ENCODE measurements around the gene XPO6.

The XPO6 gene

DNA sequence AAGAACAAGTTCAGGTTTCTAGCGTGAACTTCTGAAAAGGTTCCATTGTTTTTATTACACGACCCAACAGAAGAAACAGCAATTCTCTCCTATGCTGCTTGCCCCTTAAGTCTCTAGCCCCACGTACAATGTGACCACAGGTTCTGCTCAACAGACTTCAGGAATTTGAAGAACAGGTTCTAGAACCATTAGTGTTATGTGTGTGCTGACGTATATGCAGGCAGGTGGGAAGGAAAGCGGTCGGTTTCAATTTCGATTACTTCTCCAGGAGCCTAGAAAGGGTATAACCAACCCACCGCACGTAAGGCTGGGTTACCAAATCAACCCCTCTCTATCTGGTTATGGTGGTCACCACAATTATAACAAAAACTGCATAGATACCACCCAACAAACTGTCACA, 39.4 kb downstream of the XPO6 start:
- no peak for DNase-seq (ENCODE audit: low read depth in 1 of 2, low spot score in 1 of 2)
- Histone ChIP-seq H3K4me3 (replicated peaks; ENCODE audit: insufficient read depth, low read length) (no peak overlapping the region), H3K27ac (replicated peaks) (no peak overlapping the region), H3K27me3 (ENCODE audit: insufficient read depth, poor library complexity, severe bottlenecking) (no peaks in the 10 kb centered on the region)
- no peak for TF ChIP-seq SPI1 (IDR thresholded peaks at IDR 0.05; ENCODE audit: borderline replicate concordance, low read depth)
- TF ChIP-seq POLR2AphosphoS5 (IDR thresholded peaks at IDR 0.05; ENCODE audit: low read depth): no peak

DNA sequence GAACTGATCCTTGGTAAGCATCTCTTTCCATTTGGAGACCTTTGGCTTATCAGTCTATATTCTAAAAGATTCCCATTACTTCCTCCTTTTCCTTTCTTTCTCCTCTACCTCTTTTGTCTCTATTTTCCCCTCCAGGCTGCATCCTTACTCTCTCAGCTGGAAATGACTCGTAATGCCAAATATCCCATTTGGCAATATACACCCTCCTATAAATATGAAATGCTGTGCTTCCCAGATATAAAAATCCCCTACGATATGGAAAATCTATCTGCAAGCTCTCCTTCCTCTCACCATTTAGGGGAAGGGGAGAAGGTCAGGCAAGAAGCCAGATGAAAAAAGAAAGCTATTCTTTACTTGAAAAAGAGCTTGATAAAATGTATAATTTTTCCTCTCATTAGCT, 39.9 kb downstream of the XPO6 start:
- no peak overlapping the region for H3K4me3 ChIP-seq (replicated peaks; ENCODE audit: insufficient read depth, low read length)
- DNase-seq (ENCODE audit: low read depth in 1 of 2, low spot score in 1 of 2): no peak
- no peak for TF ChIP-seq GABPA (IDR thresholded peaks at IDR 0.05; ENCODE audit: low read depth)
- no peak for TF ChIP-seq SPI1 (IDR thresholded peaks at IDR 0.05; ENCODE audit: borderline replicate concordance, low read depth)
- no peak for TF ChIP-seq POLR2AphosphoS5 (IDR thresholded peaks at IDR 0.05; ENCODE audit: low read depth)
- TF ChIP-seq, protein P1, sequence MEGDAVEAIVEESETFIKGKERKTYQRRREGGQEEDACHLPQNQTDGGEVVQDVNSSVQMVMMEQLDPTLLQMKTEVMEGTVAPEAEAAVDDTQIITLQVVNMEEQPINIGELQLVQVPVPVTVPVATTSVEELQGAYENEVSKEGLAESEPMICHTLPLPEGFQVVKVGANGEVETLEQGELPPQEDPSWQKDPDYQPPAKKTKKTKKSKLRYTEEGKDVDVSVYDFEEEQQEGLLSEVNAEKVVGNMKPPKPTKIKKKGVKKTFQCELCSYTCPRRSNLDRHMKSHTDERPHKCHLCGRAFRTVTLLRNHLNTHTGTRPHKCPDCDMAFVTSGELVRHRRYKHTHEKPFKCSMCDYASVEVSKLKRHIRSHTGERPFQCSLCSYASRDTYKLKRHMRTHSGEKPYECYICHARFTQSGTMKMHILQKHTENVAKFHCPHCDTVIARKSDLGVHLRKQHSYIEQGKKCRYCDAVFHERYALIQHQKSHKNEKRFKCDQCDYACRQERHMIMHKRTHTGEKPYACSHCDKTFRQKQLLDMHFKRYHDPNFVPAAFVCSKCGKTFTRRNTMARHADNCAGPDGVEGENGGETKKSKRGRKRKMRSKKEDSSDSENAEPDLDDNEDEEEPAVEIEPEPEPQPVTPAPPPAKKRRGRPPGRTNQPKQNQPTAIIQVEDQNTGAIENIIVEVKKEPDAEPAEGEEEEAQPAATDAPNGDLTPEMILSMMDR (IDR thresholded peaks at IDR 0.05; ENCODE audit: insufficient read depth, low read length): no peak
- TF ChIP-seq, protein P2, sequence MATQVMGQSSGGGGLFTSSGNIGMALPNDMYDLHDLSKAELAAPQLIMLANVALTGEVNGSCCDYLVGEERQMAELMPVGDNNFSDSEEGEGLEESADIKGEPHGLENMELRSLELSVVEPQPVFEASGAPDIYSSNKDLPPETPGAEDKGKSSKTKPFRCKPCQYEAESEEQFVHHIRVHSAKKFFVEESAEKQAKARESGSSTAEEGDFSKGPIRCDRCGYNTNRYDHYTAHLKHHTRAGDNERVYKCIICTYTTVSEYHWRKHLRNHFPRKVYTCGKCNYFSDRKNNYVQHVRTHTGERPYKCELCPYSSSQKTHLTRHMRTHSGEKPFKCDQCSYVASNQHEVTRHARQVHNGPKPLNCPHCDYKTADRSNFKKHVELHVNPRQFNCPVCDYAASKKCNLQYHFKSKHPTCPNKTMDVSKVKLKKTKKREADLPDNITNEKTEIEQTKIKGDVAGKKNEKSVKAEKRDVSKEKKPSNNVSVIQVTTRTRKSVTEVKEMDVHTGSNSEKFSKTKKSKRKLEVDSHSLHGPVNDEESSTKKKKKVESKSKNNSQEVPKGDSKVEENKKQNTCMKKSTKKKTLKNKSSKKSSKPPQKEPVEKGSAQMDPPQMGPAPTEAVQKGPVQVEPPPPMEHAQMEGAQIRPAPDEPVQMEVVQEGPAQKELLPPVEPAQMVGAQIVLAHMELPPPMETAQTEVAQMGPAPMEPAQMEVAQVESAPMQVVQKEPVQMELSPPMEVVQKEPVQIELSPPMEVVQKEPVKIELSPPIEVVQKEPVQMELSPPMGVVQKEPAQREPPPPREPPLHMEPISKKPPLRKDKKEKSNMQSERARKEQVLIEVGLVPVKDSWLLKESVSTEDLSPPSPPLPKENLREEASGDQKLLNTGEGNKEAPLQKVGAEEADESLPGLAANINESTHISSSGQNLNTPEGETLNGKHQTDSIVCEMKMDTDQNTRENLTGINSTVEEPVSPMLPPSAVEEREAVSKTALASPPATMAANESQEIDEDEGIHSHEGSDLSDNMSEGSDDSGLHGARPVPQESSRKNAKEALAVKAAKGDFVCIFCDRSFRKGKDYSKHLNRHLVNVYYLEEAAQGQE (IDR thresholded peaks at IDR 0.05; ENCODE audit: insufficient replicate concordance, low read depth): no peak
- no peak overlapping the region for H3K27ac ChIP-seq (replicated peaks)
- no peaks in the 10 kb centered on the region for H3K27me3 ChIP-seq (ENCODE audit: insufficient read depth, poor library complexity, severe bottlenecking)

DNA sequence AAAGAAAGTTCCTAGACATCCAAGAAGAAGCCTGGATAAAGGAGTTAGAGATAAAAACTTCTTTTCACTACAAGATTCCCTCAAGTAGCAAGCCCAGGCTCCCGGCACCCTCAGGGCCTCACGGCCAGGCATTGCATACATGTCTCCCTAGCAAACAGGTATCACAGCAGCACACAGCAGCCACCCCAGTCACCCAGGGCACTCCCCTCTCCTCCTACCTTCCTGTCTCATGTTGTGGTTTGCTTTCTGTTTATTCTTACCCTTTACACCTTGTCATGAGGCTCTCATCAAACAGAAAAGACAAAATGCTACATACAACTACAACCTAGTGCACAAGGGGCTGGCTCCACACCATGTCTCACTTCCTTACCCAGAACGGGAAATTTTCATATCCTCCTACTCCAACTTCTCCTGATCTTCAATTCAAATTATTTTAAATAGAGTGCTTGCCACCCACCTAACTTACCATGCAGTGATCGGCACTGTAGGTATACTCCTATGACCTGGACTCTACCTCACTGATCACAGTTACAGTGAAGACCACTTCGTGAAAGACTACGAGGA, 42.7 kb downstream of the XPO6 start:
- TF ChIP-seq, protein P1 (IDR thresholded peaks at IDR 0.05; ENCODE audit: insufficient read depth, low read length): no peak
- Histone ChIP-seq H3K27me3 (ENCODE audit: insufficient read depth, poor library complexity, severe bottlenecking) (no peaks in the 10 kb centered on the region), H3K27ac (replicated peaks) (no peak overlapping the region), H3K4me3 (replicated peaks; ENCODE audit: insufficient read depth, low read length) (no peak overlapping the region)
- DNase-seq (ENCODE audit: low read depth in 1 of 2, low spot score in 1 of 2): no peak

- no peak overlapping the region for H3K4me3 ChIP-seq (replicated peaks; ENCODE audit: insufficient read depth, low read length)
- no peak for TF ChIP-seq SPI1 (IDR thresholded peaks at IDR 0.05; ENCODE audit: borderline replicate concordance, low read depth)
- no peak for TF ChIP-seq GABPA (IDR thresholded peaks at IDR 0.05; ENCODE audit: low read depth)
- TF ChIP-seq POLR2AphosphoS5 (IDR thresholded peaks at IDR 0.05; ENCODE audit: low read depth): no peak
- TF ChIP-seq, protein P2 (IDR thresholded peaks at IDR 0.05; ENCODE audit: insufficient replicate concordance, low read depth): no peak
- TF ChIP-seq, protein P1 (IDR thresholded peaks at IDR 0.05; ENCODE audit: insufficient read depth, low read length): no peak
- no peaks in the 10 kb centered on the region for H3K27me3 ChIP-seq (ENCODE audit: insufficient read depth, poor library complexity, severe bottlenecking)
- no peak overlapping the region for H3K27ac ChIP-seq (replicated peaks)
- DNase-seq (ENCODE audit: low read depth in 1 of 2, low spot score in 1 of 2): no peak
Measured at GRCh38 chr16:28167730-28168129, 44.0 kb downstream of the XPO6 start.

Measured in HL-60 (cell line).